ENCODE results near the gene SMIM36. TPM values are rescaled to one million over a fixed set of nuclear protein-coding genes. Genes with fewer than 3 reads are reported as not detected.

SMIM36 gene
- total RNA-seq, 4 donors from 2014 or later, result not detected

GRCh38 chr17:55462234-55462633 is 49.0 kb downstream of the SMIM36 start:
- DNase-seq (ENCODE audit: extremely low spot score), result no peak

DNA sequence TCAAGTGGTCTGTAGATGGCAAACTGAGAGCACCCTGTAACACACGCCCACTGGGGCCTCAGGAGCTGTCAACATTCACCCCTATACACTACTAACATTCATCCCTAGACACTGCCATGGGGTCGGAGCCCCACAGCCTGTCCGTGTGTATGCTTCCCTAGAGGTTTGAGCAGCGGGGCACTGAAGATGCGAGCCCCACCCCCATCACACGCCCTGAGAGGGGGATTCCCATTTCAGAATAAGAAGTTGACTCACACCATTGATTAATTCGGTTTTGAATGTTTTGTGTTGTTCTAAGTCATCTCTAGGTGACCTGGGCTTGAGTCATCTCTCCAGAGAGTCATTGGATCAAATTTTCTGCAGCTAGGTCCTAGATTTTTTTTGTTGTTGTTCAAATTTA is 52.3 kb downstream of the SMIM36 start:
- intact Hi-C loops (cut with DNase I), result loop anchor here (5.0 kb wide), 1 partner anchor 47 kb away; no protein-coding TSS in a partner anchor
- no peak overlapping the region for H3K4me3 ChIP-seq
- no peak for DNase-seq (ENCODE audit: extremely low spot score)
- TF ChIP-seq, protein P1, sequence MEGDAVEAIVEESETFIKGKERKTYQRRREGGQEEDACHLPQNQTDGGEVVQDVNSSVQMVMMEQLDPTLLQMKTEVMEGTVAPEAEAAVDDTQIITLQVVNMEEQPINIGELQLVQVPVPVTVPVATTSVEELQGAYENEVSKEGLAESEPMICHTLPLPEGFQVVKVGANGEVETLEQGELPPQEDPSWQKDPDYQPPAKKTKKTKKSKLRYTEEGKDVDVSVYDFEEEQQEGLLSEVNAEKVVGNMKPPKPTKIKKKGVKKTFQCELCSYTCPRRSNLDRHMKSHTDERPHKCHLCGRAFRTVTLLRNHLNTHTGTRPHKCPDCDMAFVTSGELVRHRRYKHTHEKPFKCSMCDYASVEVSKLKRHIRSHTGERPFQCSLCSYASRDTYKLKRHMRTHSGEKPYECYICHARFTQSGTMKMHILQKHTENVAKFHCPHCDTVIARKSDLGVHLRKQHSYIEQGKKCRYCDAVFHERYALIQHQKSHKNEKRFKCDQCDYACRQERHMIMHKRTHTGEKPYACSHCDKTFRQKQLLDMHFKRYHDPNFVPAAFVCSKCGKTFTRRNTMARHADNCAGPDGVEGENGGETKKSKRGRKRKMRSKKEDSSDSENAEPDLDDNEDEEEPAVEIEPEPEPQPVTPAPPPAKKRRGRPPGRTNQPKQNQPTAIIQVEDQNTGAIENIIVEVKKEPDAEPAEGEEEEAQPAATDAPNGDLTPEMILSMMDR (IDR thresholded peaks at IDR 0.05), result no peak
- no peak for TF ChIP-seq POLR2AphosphoS5 (IDR thresholded peaks at IDR 0.05)
- TF ChIP-seq POLR2A (IDR thresholded peaks at IDR 0.05; ENCODE audit: low read depth), result no peak
- no peak for TF ChIP-seq EP300 (IDR thresholded peaks at IDR 0.05)
- H3K27me3 ChIP-seq, result no peaks in the 10 kb centered on the region
- whole genome bisulfite sequencing, result 78% methylated on average over 6 of the region's 7 CpGs
- H3K4me1 ChIP-seq, result peaks cover 0 to 23% (median 19%) of the 10 kb centered on the region in 4 donors
- no peaks in the 10 kb centered on the region for H3K36me3 ChIP-seq
- H3K9me3 ChIP-seq, result no peaks in the 10 kb centered on the region
- no peak overlapping the region for H3K27ac ChIP-seq (replicated peaks in 1 of 4)

More at GRCh38 chr17:55462234-55462633, 49.0 kb downstream of the SMIM36 start:
- TF ChIP-seq EP300 (IDR thresholded peaks at IDR 0.05), result no peak
- no peak for TF ChIP-seq POLR2A (IDR thresholded peaks at IDR 0.05; ENCODE audit: low read depth)
- TF ChIP-seq, protein P1 (IDR thresholded peaks at IDR 0.05), result no peak
- TF ChIP-seq POLR2AphosphoS5 (IDR thresholded peaks at IDR 0.05), result no peak
- H3K4me3 ChIP-seq, result no peak overlapping the region
- intact Hi-C loops (cut with DNase I), result no loop called here
- no peaks in the 10 kb centered on the region for H3K36me3 ChIP-seq
- no peaks in the 10 kb centered on the region for H3K27me3 ChIP-seq
- H3K27ac ChIP-seq (replicated peaks in 1 of 4), result no peak overlapping the region
- H3K9me3 ChIP-seq, result no peaks in the 10 kb centered on the region
- peaks cover 13 to 21% (median 16%) of the 10 kb centered on the region in 4 donors for H3K4me1 ChIP-seq
- WGBS, result 73% methylated on average over 1 of the region's 1 CpG

DNA sequence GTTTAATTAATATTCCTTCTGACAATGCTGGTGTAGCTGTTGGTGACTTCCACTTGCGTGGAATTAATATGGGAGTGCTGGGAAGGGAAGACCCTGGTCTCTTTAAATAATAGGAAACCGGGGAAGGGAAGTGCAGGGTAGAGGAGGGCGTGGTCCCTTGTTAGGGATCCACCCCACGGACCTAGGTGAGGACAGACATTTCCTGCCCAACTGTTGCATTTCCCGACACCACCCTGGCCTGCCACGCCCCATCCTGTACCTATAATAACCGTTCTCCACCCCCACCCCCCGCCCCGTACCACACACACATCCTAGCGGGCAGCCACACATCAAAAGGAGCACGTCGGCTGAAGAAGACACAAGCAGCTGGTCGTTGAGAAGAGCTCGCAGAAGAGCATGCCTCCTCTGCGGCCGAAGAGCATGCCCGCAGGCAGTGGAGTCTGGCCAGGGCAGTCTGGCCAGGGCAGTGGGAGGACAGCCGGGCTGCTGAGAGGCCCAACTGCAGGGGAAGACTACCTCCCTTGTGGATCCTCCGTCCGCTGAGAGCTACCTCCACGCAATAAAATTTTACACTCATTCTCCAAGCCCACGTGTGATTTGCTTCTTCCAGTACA is 52.9 kb downstream of the SMIM36 start:
- intact Hi-C loops (cut with DNase I), result loop anchor here (5.0 kb wide), 1 partner anchor 46 kb away; no protein-coding TSS in a partner anchor
- Histone ChIP-seq H3K36me3 (no peaks in the 10 kb centered on the region), H3K4me1 (peaks cover 0 to 28% (median 24%) of the 10 kb centered on the region in 4 donors), H3K9me3 (no peaks in the 10 kb centered on the region), H3K27me3 (no peaks in the 10 kb centered on the region), H3K27ac (replicated peaks in 1 of 4) (no peak overlapping the region), H3K4me3 (no peak overlapping the region)
- TF ChIP-seq POLR2A (IDR thresholded peaks at IDR 0.05; ENCODE audit: low read depth), result no peak
- TF ChIP-seq, protein P1 (IDR thresholded peaks at IDR 0.05), result no peak
- WGBS, result 91% methylated on average over 20 of the region's 22 CpGs
- no peak for DNase-seq (ENCODE audit: extremely low spot score)

- no peak overlapping the region for H3K4me3 ChIP-seq
- TF ChIP-seq EP300 (IDR thresholded peaks at IDR 0.05), result no peak
- TF ChIP-seq POLR2AphosphoS5 (IDR thresholded peaks at IDR 0.05), result no peak
- TF ChIP-seq, protein P1 (IDR thresholded peaks at IDR 0.05), result no peak
- TF ChIP-seq POLR2A (IDR thresholded peaks at IDR 0.05; ENCODE audit: low read depth), result no peak
- H3K36me3 ChIP-seq, result no peaks in the 10 kb centered on the region
- H3K27me3 ChIP-seq, result no peaks in the 10 kb centered on the region
- H3K27ac ChIP-seq (replicated peaks in 1 of 4), result no peak overlapping the region
- DNase-seq (ENCODE audit: extremely low spot score), result no peak
- H3K4me1 ChIP-seq, result peaks cover 14 to 41% (median 39%) of the 10 kb centered on the region in 4 donors
- WGBS, result 95% methylated on average over 6 of the region's 6 CpGs
- intact Hi-C loops (cut with DNase I), result loop anchor here (5.0 kb wide), 1 partner anchor 44 kb away; no protein-coding TSS in a partner anchor
- no peaks in the 10 kb centered on the region for H3K9me3 ChIP-seq
Measured at GRCh38 chr17:55456307-55457240, 54.7 kb downstream of the SMIM36 start.
